Measurements from ENCODE around the gene EWSR1. TPM values are rescaled to one million over a fixed set of nuclear protein-coding genes. Genes with fewer than 3 reads are reported as not detected.

Gene EWSR1, protein sequence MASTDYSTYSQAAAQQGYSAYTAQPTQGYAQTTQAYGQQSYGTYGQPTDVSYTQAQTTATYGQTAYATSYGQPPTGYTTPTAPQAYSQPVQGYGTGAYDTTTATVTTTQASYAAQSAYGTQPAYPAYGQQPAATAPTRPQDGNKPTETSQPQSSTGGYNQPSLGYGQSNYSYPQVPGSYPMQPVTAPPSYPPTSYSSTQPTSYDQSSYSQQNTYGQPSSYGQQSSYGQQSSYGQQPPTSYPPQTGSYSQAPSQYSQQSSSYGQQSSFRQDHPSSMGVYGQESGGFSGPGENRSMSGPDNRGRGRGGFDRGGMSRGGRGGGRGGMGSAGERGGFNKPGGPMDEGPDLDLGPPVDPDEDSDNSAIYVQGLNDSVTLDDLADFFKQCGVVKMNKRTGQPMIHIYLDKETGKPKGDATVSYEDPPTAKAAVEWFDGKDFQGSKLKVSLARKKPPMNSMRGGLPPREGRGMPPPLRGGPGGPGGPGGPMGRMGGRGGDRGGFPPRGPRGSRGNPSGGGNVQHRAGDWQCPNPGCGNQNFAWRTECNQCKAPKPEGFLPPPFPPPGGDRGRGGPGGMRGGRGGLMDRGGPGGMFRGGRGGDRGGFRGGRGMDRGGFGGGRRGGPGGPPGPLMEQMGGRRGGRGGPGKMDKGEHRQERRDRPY
- 211 and 240 TPM in 2 replicates for total RNA-seq

DNA sequence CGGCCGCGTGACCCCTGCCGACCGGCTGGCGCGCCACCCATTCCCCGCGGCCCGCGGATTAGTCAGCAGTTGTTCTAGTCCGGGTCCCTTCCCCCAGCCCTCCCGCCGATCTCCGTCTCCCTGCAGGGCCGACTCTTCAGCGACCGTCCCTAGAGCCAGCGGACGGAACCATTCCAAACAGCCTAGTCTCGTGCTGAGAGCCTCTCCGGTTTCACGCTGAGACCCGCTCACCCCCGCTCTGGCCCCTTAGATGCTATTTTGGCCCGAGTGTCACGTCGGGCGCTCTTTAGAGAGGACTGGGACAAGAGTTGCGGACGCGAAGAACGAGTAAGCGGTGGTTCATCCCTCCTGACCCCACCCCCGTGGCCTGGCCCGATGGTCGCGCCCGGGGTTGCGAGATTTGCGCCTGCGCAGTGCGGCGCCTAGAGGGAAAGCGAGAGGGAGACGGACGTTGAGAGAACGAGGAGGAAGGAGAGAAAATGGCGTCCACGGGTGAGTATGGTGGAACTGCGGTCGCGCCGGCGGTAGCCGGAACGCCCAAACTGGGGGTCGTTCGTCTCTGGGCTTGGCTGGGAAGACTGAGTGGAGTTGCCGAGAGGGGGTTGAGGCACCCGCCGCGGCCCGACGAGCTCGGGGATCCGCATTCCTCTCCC, at the start of gene EWSR1, which contains the start of gene RHBDD3:
EWSR1 (plus strand) TSS at position 411 of the 653 bp plus-strand sequence; CDS start at position 480, 69 bp downstream.
RHBDD3 (minus strand) TSS at position 124 of the 653 bp plus-strand sequence. CDS start 2,355 bp downstream, outside the sequence.

DNA sequence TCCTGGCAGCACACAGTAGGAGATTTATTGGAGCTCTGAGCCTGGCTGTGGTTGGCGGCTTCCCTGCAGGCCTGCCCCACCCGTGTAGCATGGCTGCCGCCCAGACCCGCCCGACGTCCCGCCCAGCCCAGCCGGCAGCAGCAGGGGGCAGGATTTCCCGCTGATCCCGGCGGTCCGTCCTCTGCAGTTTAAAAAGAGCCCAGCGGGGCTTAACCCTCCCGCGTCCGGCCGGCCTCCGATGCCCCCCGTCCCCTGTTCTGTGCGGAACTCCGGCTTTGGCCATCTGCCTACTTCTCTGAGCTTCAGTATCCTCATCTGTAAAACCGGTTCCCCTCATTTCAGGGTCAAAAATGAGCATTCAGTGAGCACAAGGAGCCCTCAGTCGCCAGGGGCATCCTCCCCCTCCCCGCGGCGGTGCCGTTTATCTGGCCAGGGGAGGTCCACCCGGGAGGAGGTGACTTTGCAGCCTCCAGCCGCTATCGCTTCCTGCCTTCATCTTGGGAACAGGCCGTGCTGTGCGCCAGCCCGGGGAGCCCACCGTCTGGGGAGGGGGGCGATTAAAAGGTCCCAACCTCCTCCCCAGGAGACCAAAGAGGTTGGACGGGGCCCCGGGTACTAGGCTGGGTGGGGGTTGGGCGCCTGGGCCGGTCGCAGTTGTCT, 38.2 kb downstream of the EWSR1 start, which contains the start of gene GAS2L1:
GAS2L1 (plus strand) TSS at position 476 of the 660 bp plus-strand sequence. CDS start 1,456 bp downstream, outside the sequence.

DNA sequence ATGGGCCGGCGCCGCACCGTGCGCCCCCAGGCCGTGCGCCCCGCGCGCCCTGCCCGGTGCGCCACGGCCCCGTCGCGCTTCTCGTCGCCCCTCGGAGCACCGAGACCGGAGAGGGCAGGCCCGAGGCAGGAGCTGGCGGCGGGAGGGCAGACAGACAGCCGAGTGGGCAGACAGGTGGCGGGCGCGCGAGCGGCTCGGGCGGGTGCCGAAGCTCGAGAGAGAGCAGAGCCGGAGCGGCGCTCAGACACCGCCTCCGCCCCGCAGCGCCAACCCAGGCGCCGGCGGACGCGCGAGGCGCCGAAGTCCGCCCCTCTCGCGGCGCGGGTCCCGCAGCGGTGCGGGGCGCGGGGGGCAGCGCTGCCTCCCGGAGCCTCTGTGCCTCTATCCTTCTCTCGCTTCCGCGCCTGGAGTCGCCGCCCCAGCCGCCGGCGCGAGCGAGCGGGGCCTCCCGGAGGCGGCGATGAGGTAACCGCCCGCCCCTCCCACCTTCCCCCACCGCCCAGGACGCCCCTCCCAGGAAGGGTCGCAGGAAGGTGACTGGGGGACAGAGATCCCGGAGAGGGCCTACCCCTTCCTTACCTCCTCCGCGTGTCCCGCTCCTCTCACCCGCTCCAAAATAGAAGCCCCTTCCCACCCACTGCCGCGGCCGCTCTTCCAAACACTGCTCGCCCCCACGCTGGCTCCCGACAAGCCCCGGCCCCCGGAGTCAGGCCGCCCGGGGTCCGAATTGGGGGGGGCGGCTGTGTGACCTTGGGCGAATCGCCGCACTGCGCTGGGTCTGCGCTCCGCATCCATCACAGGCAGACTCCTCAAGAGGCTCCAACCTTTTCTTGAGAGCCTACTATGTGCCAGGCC, 47.4 kb downstream of the EWSR1 start, which contains the start of gene RASL10A:
RASL10A (minus strand) TSS at position 412 of the 855 bp plus-strand sequence. CDS start 451 bp downstream, outside the sequence.

Other genes starting within 250 kb of the EWSR1 start
- gene C22orf31, start 206.4 kb upstream of the EWSR1 start, total RNA-seq = not detected in 2 replicates
- 5.7 and 8.1 TPM in 2 replicates for gene KREMEN1, start 195.2 kb upstream of the EWSR1 start, total RNA-seq
- gene EMID1, start 62.4 kb upstream of the EWSR1 start, total RNA-seq = 1.3 and 4.2 TPM in 2 replicates
- 19.4 and 36.9 TPM in 2 replicates for gene RHBDD3, start 287 bp upstream of the EWSR1 start, total RNA-seq
- 27.4 and 43.7 TPM in 2 replicates for gene GAS2L1, start 38.4 kb downstream of the EWSR1 start, total RNA-seq
- gene RASL10A, start 47.4 kb downstream of the EWSR1 start, total RNA-seq = 0.13 TPM in 1 of 2 replicates, not detected in the other
- gene AP1B1, start 120.3 kb downstream of the EWSR1 start, total RNA-seq = 55.3 and 90.3 TPM in 2 replicates
- gene RFPL1, start 170.3 kb downstream of the EWSR1 start, total RNA-seq = not detected in 2 replicates
- gene NEFH, start 211.9 kb downstream of the EWSR1 start, total RNA-seq = 1.0 and 2.0 TPM in 2 replicates

Measured in mesangial cell (primary cell).